ENCODE measurements around the gene PF4V1.
"Not testable (repeated sequence)": the region's sequence is repeated elsewhere in the genome, so short reads cannot be mapped to it uniquely, and the experiment has no call there.

PF4V1 gene

DNA sequence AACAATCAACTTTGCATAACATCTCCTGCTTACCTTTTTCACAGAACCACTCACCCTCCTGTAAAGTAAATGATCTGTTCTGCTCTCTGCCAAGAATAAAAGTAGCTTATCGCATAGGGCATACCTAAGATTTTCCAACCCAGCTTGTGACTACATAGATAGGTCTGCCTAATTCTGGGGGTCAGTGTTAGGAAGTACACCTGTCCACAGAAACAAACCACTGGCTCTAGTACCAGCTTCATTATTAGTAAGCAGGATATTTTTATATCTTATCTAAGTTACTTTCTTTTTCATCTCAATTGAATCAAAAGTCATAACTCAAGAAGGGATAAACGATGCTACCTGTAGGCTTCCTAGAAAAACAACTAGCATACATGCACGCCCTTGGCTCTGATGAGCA, 39.9 kb downstream of the PF4V1 start:
- WGBS (ENCODE audit: insufficient coverage, insufficient read length): no CpG with 5 or more reads among the region's 3 CpGs
- DNase-seq (ENCODE audit: low read depth, low spot score): no peak
- Histone ChIP-seq H3K4me1 (ENCODE audit: control insufficient read depth, insufficient read depth, low read length) (no peaks in the 10 kb centered on the region), H3K27ac (ENCODE audit: low read length) (no peak overlapping the region), H3K36me3 (ENCODE audit: control insufficient read depth, insufficient read depth, low read length) (no peaks in the 10 kb centered on the region), H3K27me3 (ENCODE audit: control insufficient read depth, insufficient read depth, low read length) (no peaks in the 10 kb centered on the region), H3K9me3 (ENCODE audit: control insufficient read depth, insufficient read depth, low read length) (no peaks in the 10 kb centered on the region), H3K4me3 (ENCODE audit: low read length) (no peak overlapping the region)

DNA sequence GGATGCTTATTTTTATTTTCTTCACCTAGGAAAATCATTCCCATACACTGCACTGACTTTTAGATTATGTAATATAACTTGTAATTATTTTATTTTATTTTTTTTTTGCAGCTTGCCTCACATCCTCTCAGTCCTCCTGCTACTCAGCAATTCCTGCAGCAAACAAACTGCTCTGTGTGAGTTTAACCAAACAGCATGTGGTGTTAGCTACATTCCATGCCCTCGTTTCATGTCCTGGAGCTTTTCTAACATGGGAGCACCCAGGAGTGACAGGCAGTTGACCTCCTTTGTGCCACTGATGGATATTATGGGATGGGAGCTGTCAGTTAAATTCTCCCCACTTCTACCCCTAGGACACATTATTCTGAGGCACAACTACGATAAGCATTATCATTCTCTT, 40.9 kb downstream of the PF4V1 start:
- H3K9me3 ChIP-seq (ENCODE audit: control insufficient read depth, insufficient read depth, low read length): no peaks in the 10 kb centered on the region
- no CpG with 5 or more reads among the region's 2 CpGs for WGBS (ENCODE audit: insufficient coverage, insufficient read length)

DNA sequence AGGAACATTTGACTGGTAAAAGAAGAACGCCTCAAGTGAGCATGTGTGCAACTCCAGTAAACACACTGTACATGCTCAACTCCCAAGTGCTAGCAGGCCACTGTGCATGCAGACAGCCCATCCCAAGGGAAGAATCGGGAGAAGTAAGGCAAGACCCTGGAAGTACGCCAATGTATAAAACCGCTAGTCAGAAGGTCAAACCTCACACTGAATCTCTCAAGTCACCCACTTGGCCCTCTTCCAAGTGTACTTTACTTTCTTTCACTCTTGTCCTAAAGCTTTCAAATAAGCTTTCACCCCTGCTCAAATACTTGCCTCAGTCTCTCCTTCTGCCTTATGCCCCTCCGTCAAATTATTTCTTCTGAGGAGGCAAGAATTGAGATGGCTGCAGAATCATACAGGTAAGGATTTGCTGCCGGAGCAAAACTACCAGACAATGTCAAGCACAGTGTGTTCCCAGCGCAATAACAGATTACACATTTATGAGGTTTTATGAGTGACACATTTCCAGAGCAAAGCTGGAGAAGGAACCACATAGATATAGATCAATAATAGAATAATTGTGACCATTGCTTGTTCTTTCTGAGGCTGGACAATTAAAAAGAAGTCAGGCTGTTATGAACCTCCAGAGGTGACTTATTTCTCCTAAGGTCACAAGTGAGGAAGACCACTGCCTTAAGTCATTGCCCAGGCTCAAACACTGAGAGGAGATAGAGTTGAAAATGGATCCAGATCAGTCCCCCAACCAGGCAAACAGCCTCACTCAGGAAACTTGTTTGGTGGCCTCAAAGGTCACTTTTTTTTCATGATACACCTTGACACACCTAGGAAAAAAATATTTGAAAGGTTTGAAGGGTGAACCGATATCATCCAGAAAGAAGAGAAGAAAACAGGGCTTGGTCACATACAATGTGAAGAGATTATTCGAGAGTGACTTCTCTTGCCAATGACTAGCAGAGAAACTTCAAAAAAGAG, 42.4 kb downstream of the PF4V1 start:
- Histone ChIP-seq H3K36me3 (ENCODE audit: control insufficient read depth, insufficient read depth, low read length) (no peaks in the 10 kb centered on the region), H3K27ac (ENCODE audit: low read length) (no peak overlapping the region), H3K27me3 (ENCODE audit: control insufficient read depth, insufficient read depth, low read length) (no peaks in the 10 kb centered on the region), H3K4me3 (ENCODE audit: low read length) (no peak overlapping the region), H3K4me1 (ENCODE audit: control insufficient read depth, insufficient read depth, low read length) (no peaks in the 10 kb centered on the region), H3K9me3 (ENCODE audit: control insufficient read depth, insufficient read depth, low read length) (no peaks in the 10 kb centered on the region)
- WGBS (ENCODE audit: insufficient coverage, insufficient read length): no CpG with 5 or more reads among the region's 9 CpGs
- DNase-seq (ENCODE audit: low read depth, low spot score): no peak

More for the DNA sequence above, 40.9 kb downstream of the PF4V1 start:
- no peaks in the 10 kb centered on the region for H3K4me1 ChIP-seq (ENCODE audit: control insufficient read depth, insufficient read depth, low read length)
- DNase-seq (ENCODE audit: low read depth, low spot score): no peak
- no peaks in the 10 kb centered on the region for H3K27me3 ChIP-seq (ENCODE audit: control insufficient read depth, insufficient read depth, low read length)
- H3K27ac ChIP-seq (ENCODE audit: low read length): no peak overlapping the region
- no peak overlapping the region for H3K4me3 ChIP-seq (ENCODE audit: low read length)
- H3K36me3 ChIP-seq (ENCODE audit: control insufficient read depth, insufficient read depth, low read length): no peaks in the 10 kb centered on the region

DNA sequence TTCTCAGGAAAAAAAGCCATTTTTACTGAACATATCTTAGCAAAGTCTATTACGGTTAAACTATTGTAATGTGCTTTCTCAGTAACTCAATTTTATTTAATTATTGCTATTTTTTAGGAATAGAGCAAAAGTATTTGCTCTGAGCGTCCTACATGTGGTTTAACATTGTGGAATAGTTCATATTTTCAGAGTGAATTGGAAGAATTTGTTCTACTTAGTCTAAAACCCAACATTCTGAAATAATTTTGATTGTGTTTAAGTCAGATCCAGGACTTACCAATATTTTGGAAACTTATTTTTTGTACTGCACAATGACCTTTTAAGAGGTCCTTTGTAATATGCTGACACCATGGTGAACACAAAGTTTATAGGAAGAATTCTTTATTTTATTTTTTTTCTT, 43.3 kb downstream of the PF4V1 start:
- DNase-seq (ENCODE audit: low read depth, low spot score): no peak
- no peaks in the 10 kb centered on the region for H3K9me3 ChIP-seq (ENCODE audit: control insufficient read depth, insufficient read depth, low read length)
- no peak overlapping the region for H3K4me3 ChIP-seq (ENCODE audit: low read length)
- no peaks in the 10 kb centered on the region for H3K36me3 ChIP-seq (ENCODE audit: control insufficient read depth, insufficient read depth, low read length)
- no CpG with 5 or more reads among the region's 2 CpGs for WGBS (ENCODE audit: insufficient coverage, insufficient read length)
- no peaks in the 10 kb centered on the region for H3K4me1 ChIP-seq (ENCODE audit: control insufficient read depth, insufficient read depth, low read length)
- no peaks in the 10 kb centered on the region for H3K27me3 ChIP-seq (ENCODE audit: control insufficient read depth, insufficient read depth, low read length)
- H3K27ac ChIP-seq (ENCODE audit: low read length): no peak overlapping the region

DNA sequence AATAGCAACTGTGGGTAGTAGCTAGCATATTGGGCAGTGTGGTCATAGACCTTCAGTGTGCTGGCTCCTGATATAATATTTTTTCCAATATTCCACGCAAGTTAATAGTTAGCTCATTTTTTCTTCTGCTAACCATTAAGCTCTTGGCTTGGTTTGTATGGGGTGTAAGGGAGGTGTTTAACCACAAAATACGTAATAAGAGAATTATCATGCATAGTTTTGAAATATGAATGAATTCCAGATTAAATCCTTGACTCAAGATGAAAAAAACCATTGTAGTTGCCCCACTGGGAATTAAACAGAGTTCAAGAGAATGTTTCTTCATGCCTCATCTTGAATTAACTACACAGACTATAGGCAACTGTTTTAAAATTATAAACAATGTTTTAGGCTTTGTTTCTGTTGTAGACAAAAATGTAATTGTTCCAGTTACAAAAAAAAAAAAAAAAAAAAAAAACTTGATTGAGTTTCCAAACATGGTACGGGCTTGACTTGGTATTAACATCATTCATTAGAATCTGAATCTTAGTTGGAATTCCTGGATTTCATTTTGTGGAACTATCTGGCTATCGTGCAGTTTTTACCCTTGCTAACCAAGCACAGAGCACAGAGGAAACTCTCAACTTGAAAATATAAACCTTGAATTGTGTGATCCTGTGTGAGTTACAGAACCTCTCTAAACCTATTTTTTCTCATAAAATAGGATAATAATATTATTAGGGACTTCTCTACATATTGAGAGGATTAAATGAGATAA, 44.5 kb downstream of the PF4V1 start:
- no CpG with 5 or more reads among the region's 4 CpGs for WGBS (ENCODE audit: insufficient coverage, insufficient read length)
- no peaks in the 10 kb centered on the region for H3K27me3 ChIP-seq (ENCODE audit: control insufficient read depth, insufficient read depth, low read length)
- H3K4me3 ChIP-seq (ENCODE audit: low read length): no peak overlapping the region
- H3K4me1 ChIP-seq (ENCODE audit: control insufficient read depth, insufficient read depth, low read length): no peaks in the 10 kb centered on the region
- DNase-seq (ENCODE audit: low read depth, low spot score): no peak
- no peak overlapping the region for H3K27ac ChIP-seq (ENCODE audit: low read length)
- H3K36me3 ChIP-seq (ENCODE audit: control insufficient read depth, insufficient read depth, low read length): no peaks in the 10 kb centered on the region
- no peaks in the 10 kb centered on the region for H3K9me3 ChIP-seq (ENCODE audit: control insufficient read depth, insufficient read depth, low read length)

DNA sequence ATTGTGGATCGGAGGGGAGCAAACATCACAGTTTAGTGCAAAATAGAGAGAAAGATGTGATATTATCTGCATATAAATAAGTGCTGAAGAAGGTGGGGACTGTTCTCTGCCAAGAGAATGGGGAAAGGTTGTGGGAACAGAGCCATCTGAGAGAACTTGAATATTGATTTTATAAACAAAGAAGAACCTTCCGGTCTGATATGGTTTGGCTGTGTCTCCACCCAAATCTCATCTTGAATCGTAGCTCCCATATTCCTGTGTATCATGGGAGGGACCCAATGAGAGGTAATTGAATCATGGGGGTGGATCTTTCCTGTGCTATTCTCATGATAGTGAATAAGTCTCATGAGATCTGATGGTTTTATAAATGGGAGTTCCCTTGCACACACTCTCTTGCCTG, 46.2 kb downstream of the PF4V1 start:
- not testable (repeated sequence) for H3K27me3 ChIP-seq (ENCODE audit: control insufficient read depth, insufficient read depth, low read length); H3K9me3 ChIP-seq (ENCODE audit: control insufficient read depth, insufficient read depth, low read length); H3K4me3 ChIP-seq (ENCODE audit: low read length); H3K36me3 ChIP-seq (ENCODE audit: control insufficient read depth, insufficient read depth, low read length); H3K4me1 ChIP-seq (ENCODE audit: control insufficient read depth, insufficient read depth, low read length); DNase-seq (ENCODE audit: low read depth, low spot score); H3K27ac ChIP-seq (ENCODE audit: low read length)
- no CpG with 5 or more reads among the region's 3 CpGs for WGBS (ENCODE audit: insufficient coverage, insufficient read length)

DNA sequence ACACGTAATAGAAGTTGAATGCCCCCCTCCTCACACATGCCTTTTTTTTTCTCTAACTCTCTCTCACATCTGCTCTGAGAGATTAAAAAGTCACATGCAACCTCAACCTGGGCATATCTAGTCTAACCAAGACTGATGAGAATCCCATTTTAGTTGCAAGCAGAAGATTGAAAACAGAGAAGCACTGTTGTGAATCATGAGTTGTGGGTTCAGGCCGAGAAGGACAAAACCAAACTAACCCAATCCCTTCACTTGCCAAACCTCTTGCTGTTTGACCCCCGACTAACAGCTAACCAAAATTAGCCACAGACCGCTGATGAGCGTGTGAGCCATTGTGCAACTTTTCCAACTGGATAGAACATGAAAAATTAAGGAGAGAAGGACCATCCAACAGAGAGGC, 47.9 kb downstream of the PF4V1 start:
- no peak overlapping the region for H3K4me3 ChIP-seq (ENCODE audit: low read length)
- H3K27me3 ChIP-seq (ENCODE audit: control insufficient read depth, insufficient read depth, low read length): no peaks in the 10 kb centered on the region
- no peaks in the 10 kb centered on the region for H3K36me3 ChIP-seq (ENCODE audit: control insufficient read depth, insufficient read depth, low read length)
- DNase-seq (ENCODE audit: low read depth, low spot score): no peak
- H3K27ac ChIP-seq (ENCODE audit: low read length): no peak overlapping the region
- H3K9me3 ChIP-seq (ENCODE audit: control insufficient read depth, insufficient read depth, low read length): no peaks in the 10 kb centered on the region
- peaks cover 3% of the 10 kb centered on the region; the same call in 1 of the 2 replicates for H3K4me1 ChIP-seq (ENCODE audit: control insufficient read depth, insufficient read depth, low read length)
- no CpG with 5 or more reads among the region's 5 CpGs for WGBS (ENCODE audit: insufficient coverage, insufficient read length)

DNA sequence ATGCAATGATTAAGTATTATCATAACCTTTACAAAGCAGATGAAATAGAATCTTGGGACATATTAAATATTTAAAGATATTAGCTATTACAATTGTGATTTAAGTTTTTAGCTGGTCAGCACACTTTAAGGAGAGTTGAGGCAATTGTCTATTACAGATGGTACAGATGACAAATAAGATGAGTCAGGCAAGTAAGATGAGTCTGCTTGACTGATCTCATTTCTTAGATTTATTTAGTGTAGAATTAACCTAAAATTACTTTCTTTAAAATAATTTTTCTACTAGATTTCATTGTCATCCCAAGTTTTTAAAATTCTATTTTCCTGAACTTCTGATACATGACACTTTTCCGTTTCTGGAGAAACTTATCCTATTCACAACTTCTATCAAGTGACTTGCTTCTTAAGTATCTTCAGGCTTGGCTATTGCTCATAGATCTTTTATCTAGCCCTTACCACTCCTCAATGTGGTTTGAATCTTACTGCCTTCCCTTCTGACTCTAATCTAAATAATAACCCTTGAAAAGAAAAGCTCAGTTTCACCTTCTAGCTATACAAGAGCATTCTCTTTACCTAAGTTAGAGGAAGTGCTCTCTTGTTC, 49.0 kb downstream of the PF4V1 start:
- H3K27me3 ChIP-seq (ENCODE audit: control insufficient read depth, insufficient read depth, low read length): no peaks in the 10 kb centered on the region
- H3K9me3 ChIP-seq (ENCODE audit: control insufficient read depth, insufficient read depth, low read length): no peaks in the 10 kb centered on the region
- no peak overlapping the region for H3K4me3 ChIP-seq (ENCODE audit: low read length)
- no CpG with 5 or more reads among the region's 1 CpG for WGBS (ENCODE audit: insufficient coverage, insufficient read length)
- no peak overlapping the region for H3K27ac ChIP-seq (ENCODE audit: low read length)
- DNase-seq (ENCODE audit: low read depth, low spot score): no peak
- H3K36me3 ChIP-seq (ENCODE audit: control insufficient read depth, insufficient read depth, low read length): no peaks in the 10 kb centered on the region
- H3K4me1 ChIP-seq (ENCODE audit: control insufficient read depth, insufficient read depth, low read length): peaks cover 3% of the 10 kb centered on the region; the same call in 1 of the 2 replicates

DNA sequence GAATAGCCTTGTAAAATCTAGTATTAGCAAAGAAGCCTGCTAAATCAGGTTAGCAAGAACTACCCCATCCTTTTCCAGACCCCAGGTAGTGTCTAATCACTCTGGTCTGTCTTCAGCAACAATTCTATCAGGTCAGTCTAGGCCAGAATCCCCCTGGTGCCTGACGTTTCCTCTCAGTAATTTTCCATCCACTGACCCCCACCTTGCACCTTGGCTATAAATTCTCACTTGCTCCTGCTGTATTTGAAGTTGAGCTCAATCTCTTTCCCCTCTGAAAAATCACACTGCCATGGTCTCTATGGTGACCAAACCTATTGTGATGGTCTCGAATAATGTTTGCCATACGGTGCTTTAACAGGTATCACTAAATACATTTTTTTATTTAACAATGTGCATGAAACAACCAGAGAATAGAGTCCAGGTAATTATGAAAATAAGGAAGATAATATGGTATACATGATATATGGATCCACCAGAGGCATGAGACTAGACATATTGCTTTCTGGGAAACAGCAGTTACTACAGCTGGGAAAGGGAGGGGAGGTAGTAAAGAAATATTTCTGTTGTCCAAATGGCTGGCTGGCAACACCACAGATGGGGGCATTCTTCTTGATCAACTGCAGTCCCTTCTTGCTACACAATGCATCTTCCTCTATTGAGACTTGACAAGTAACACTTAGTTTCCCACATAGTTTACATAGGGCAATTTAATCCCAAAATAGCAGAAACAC, 49.9 kb downstream of the PF4V1 start:
- Histone ChIP-seq H3K27ac (ENCODE audit: low read length) (no peak overlapping the region), H3K4me3 (ENCODE audit: low read length) (no peak overlapping the region), H3K36me3 (ENCODE audit: control insufficient read depth, insufficient read depth, low read length) (no peaks in the 10 kb centered on the region), H3K9me3 (ENCODE audit: control insufficient read depth, insufficient read depth, low read length) (no peaks in the 10 kb centered on the region), H3K27me3 (ENCODE audit: control insufficient read depth, insufficient read depth, low read length) (no peaks in the 10 kb centered on the region), H3K4me1 (ENCODE audit: control insufficient read depth, insufficient read depth, low read length) (peaks cover 3% of the 10 kb centered on the region; the same call in 1 of the 2 replicates)
- no CpG with 5 or more reads among the region's 3 CpGs for WGBS (ENCODE audit: insufficient coverage, insufficient read length)
- no peak for DNase-seq (ENCODE audit: low read depth, low spot score)
